T-cell (primary cell): Measurements from ENCODE around the gene DNAJC27. TPM values are rescaled to one million over a fixed set of nuclear protein-coding genes. Genes with fewer than 3 reads are reported as not detected.
A peak's percentile ranks its signal among the peaks of the same experiment; 100 is the strongest.

Experiments used
- ATAC-seq, 4 experiments: fragments of 200-7000 bp in 3 of 4; fragments of 150-1000 bp in 1 of 4; cut with Tn5 transposase; replicated peaks in 1 of 4; 1 replicate in 3 of 4; 2 replicates in 1 of 4; pipeline ENCODE4 v1.10.0; 2021; ENCODE audit warnings: moderate library complexity in 3 of 4, mild to moderate bottlenecking in 2 of 4, moderate number of reproducible peaks in 1 of 4
- CTCF ChIA-PET, 2 donors: fragments of 300-600 bp; sonication (Branson Sonifier 250); formaldehyde crosslinking; loops; one replicate each; lab custom pipeline; 2022; ENCODE audit warnings: antibody characterized with exemption in 2 of 2; lab: Charles Lee
- POLR2A ChIA-PET, 2 donors: fragments of 300-600 bp; sonication (Branson Sonifier 250); formaldehyde crosslinking; loops; one replicate each; lab custom pipeline; 2022; ENCODE audit warnings: antibody characterized with exemption in 2 of 2; lab: Charles Lee
- DNase-seq, 35 experiments: peaks; one replicate each; pipeline versions ENCODE4 v3.0.0 to v3.0.0-alpha.2; 2013 to 2023
- H3K27ac ChIP-seq: one replicate; pipeline ENCODE4 v1.5.1; 2013; ENCODE audit warnings: low read length
- H3K27me3 ChIP-seq, 2 experiments: replicated peaks in 1 of 2; 1 replicate in 1 of 2; 2 replicates in 1 of 2; pipeline versions ENCODE4 v1.6.1 to v1.7.0; 2013; ENCODE audit warnings: low read length in 1 of 2, mixed read lengths in 1 of 2; ENCODE audit not compliant: control insufficient read depth in 2 of 2, insufficient read depth in 2 of 2; ENCODE audit errors: extremely low read depth in 1 of 2
- H3K36me3 ChIP-seq, 2 donors: 1 replicate in 1 of 2; 2 replicates in 1 of 2; pipeline versions ENCODE4 v1.6.1 to v1.7.0; 2013; ENCODE audit warnings: low read length in 1 of 2; ENCODE audit not compliant: control insufficient read depth in 2 of 2, insufficient read depth in 1 of 2; ENCODE audit errors: extremely low read depth in 1 of 2
- H3K4me1 ChIP-seq, 2 experiments: 1 replicate in 1 of 2; 2 replicates in 1 of 2; pipeline versions ENCODE4 v1.6.1 to v1.7.0; 2013; ENCODE audit warnings: low read length in 2 of 2, mixed read lengths in 1 of 2; ENCODE audit not compliant: insufficient read depth in 2 of 2, control insufficient read depth in 1 of 2; ENCODE audit errors: extremely low read depth in 1 of 2
- H3K4me3 ChIP-seq, 2 donors: 1 replicate in 1 of 2; 2 replicates in 1 of 2; pipeline versions ENCODE4 v1.5.1 to v1.7.0; 2013; ENCODE audit warnings: mild to moderate bottlenecking in 2 of 2, low read length in 1 of 2, moderate library complexity in 1 of 2; ENCODE audit not compliant: control insufficient read depth in 1 of 2; ENCODE audit errors: extremely low read depth in 1 of 2
- H3K9me3 ChIP-seq: 2 replicates; pipeline ENCODE4 v1.7.0; 2013
- H3K27ac Mint-ChIP-seq, 2 donors: one replicate each; pipeline ENCODE4 v1.8.0; 2020 to 2021; ENCODE audit warnings: mild to moderate bottlenecking in 2 of 2, mixed read lengths in 2 of 2
- H3K27me3 Mint-ChIP-seq, 2 donors: one replicate each; pipeline ENCODE4 v1.8.0; 2021 to 2022; ENCODE audit warnings: mixed read lengths in 2 of 2
- H3K36me3 Mint-ChIP-seq: one replicate; pipeline ENCODE4 v1.8.0; 2021; ENCODE audit warnings: mixed read lengths
- H3K4me1 Mint-ChIP-seq, 3 donors: one replicate each; pipeline ENCODE4 v1.8.0; 2020 to 2022; ENCODE audit warnings: mixed read lengths in 3 of 3, mild to moderate bottlenecking in 1 of 3
- H3K4me3 Mint-ChIP-seq, 3 donors: one replicate each; pipeline ENCODE4 v1.8.0; 2020 to 2022; ENCODE audit warnings: mild to moderate bottlenecking in 3 of 3, mixed read lengths in 3 of 3, moderate library complexity in 3 of 3
- H3K9me3 Mint-ChIP-seq, 3 donors: one replicate each; pipeline ENCODE4 v1.8.0; 2020 to 2022; ENCODE audit warnings: mixed read lengths in 3 of 3
- WGBS: methylation state at CpG from one replicate; pipeline ENCODE4 v1.1.5; 2013; ENCODE audit warnings: missing lambda C conversion rate; ENCODE audit not compliant: insufficient coverage; 5-methylcytosine and 5-hydroxymethylcytosine counted together
- total RNA-seq, 35 experiments: library from RNA in 6 of 35; stranded (reverse) in 6 of 35; fragments of 120-200 nt in 1 of 35; gene quantifications; one replicate each; pipeline versions ENCODE4 v1.2.1 to v1.2.4 and lab custom pipeline; 2013 to 2026

Gene DNAJC27
- total RNA-seq, 5 donors from 2014 or later (not counting 1 experiment from before 2014, with no cell fraction given): 10.0 to 15.2 (median 12.7) TPM

- no peaks in the 10 kb centered on the region for H3K9me3 ChIP-seq
- DNase-seq (peak in 15 of 35 experiments; percentile 10 to 55 (median 20)), ATAC-seq (peak; percentile 62 to 78 (median 68))
- peak overlapping the region; percentile 42 for H3K27ac ChIP-seq
- Mint-ChIP-seq H3K27ac (peak overlapping the region; percentile 58 to 80), H3K9me3 (no peaks in the 10 kb centered on the region), H3K36me3 (no peaks in the 10 kb centered on the region), H3K4me3 (peak overlapping the region in 1 of 3 donors; percentile 58), H3K4me1 (peaks cover 3 to 13% (median 10%) of the 10 kb centered on the region in 3 donors), H3K27me3 (no peaks in the 10 kb centered on the region)
- H3K36me3 ChIP-seq: no peaks in the 10 kb centered on the region
- peaks cover 0 to 17% of the 10 kb centered on the region in 2 experiments for H3K4me1 ChIP-seq
- no peaks in the 10 kb centered on the region for H3K27me3 ChIP-seq
- 10% methylated on average over 31 of the region's 33 CpGs for WGBS
- ChIA-PET POLR2A (no interaction called here), CTCF (no interaction called here)
- H3K4me3 ChIP-seq: peak overlapping the region; percentile 49 to 64
These were observed 45.0 kb downstream of the DNAJC27 start for GRCh38 chr2:24926602-24927252.

GRCh38 chr2:24926220-24926601 is 45.5 kb downstream of the DNAJC27 start:
- Mint-ChIP-seq H3K4me1 (peaks cover 3 to 13% (median 10%) of the 10 kb centered on the region in 3 donors), H3K36me3 (no peaks in the 10 kb centered on the region), H3K4me3 (no peak overlapping the region), H3K9me3 (no peaks in the 10 kb centered on the region), H3K27me3 (no peaks in the 10 kb centered on the region), H3K27ac (no peak overlapping the region)
- Histone ChIP-seq H3K9me3 (no peaks in the 10 kb centered on the region), H3K27ac (no peak overlapping the region), H3K27me3 (no peaks in the 10 kb centered on the region), H3K4me3 (peak overlapping the region; percentile 49 to 64), H3K36me3 (no peaks in the 10 kb centered on the region), H3K4me1 (peaks cover 0 to 17% of the 10 kb centered on the region in 2 experiments)
- POLR2A ChIA-PET: no interaction called here
- CTCF ChIA-PET: no interaction called here
- no peak for DNase-seq
- 69% methylated on average over 11 of the region's 14 CpGs for WGBS
- ATAC-seq: peak in 1 of 4 experiments; percentile 11

DNA sequence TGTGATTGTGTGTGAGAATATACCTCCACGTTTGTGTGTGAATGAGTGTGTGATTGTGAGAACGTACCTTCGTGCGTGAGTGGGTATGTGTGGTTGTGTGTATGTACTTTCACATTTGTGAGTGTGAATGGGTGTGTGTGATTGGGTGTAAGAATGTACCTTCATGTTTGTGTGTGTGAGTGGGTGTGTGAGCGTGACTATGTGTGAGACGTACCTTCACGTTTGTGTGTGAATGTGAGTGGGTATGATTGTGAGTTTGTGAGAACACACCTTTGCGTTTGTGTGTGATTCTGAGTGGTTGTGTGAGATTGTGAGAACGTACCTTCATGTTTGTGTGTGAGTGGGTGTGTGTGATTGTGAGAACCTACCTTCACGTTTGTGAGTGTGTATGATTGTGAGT is 45.9 kb downstream of the DNAJC27 start:
- no peaks in the 10 kb centered on the region for H3K36me3 Mint-ChIP-seq
- no peaks in the 10 kb centered on the region for H3K36me3 ChIP-seq
- H3K27me3 ChIP-seq: no peaks in the 10 kb centered on the region
- POLR2A ChIA-PET: no interaction called here
- no peaks in the 10 kb centered on the region for H3K9me3 ChIP-seq
- no peak overlapping the region for H3K27ac Mint-ChIP-seq
- WGBS: 88% methylated on average over 9 of the region's 10 CpGs
- no peak overlapping the region for H3K27ac ChIP-seq
- H3K4me3 Mint-ChIP-seq: no peak overlapping the region
- no peak overlapping the region for H3K4me3 ChIP-seq
- ATAC-seq (no peak), DNase-seq (no peak)
- H3K4me1 Mint-ChIP-seq: peaks cover 2 to 13% (median 11%) of the 10 kb centered on the region in 3 donors
- no peaks in the 10 kb centered on the region for H3K27me3 Mint-ChIP-seq
- no peaks in the 10 kb centered on the region for H3K9me3 Mint-ChIP-seq
- H3K4me1 ChIP-seq: peaks cover 0 to 20% of the 10 kb centered on the region in 2 experiments
- CTCF ChIA-PET: no interaction called here

DNA sequence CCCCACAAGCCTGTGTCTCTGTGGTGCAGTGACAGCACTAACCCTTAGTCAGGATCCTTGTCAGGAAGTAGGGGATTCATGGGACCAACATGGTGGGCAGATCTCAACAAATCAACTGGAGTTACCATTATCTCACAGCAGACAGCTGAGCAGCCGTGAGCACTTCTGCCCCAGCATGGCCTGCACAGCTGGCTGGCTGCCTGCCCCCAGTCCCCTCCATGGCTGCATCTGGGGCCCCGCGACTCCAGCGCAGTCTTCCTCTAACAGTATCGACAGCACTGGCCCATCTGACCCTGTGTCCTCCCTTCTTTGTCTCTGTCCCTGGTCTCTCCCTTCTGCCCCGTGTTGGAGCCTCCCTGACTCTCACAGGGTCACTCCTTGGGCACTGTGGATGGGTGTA is 47.0 kb downstream of the DNAJC27 start:
- DNase-seq (no peak), ATAC-seq (no peak)
- WGBS: 94% methylated on average over 6 of the region's 6 CpGs
- Mint-ChIP-seq H3K4me1 (peaks cover 3 to 14% (median 10%) of the 10 kb centered on the region in 3 donors), H3K36me3 (no peaks in the 10 kb centered on the region), H3K9me3 (no peaks in the 10 kb centered on the region), H3K27ac (no peak overlapping the region), H3K4me3 (no peak overlapping the region), H3K27me3 (no peaks in the 10 kb centered on the region)
- Histone ChIP-seq H3K36me3 (no peaks in the 10 kb centered on the region), H3K9me3 (no peaks in the 10 kb centered on the region), H3K27me3 (no peaks in the 10 kb centered on the region), H3K27ac (no peak overlapping the region), H3K4me1 (peaks cover 0 to 25% of the 10 kb centered on the region in 2 experiments), H3K4me3 (no peak overlapping the region)
- CTCF ChIA-PET: no interaction called here
- POLR2A ChIA-PET: no interaction called here

- no peak overlapping the region for H3K27ac ChIP-seq
- H3K36me3 ChIP-seq: no peaks in the 10 kb centered on the region
- Mint-ChIP-seq H3K27ac (no peak overlapping the region), H3K36me3 (no peaks in the 10 kb centered on the region), H3K27me3 (no peaks in the 10 kb centered on the region), H3K4me1 (peaks cover 4 to 17% (median 12%) of the 10 kb centered on the region in 3 donors), H3K4me3 (no peak overlapping the region), H3K9me3 (no peaks in the 10 kb centered on the region)
- no peaks in the 10 kb centered on the region for H3K9me3 ChIP-seq
- ATAC-seq: no peak
- no peaks in the 10 kb centered on the region for H3K27me3 ChIP-seq
- peaks cover 0 to 27% of the 10 kb centered on the region in 2 experiments for H3K4me1 ChIP-seq
- POLR2A ChIA-PET: no interaction called here
- H3K4me3 ChIP-seq: no peak overlapping the region
- WGBS: 100% methylated on average over 1 of the region's 5 CpGs
- no peak for DNase-seq
- CTCF ChIA-PET: no interaction called here
These were observed 47.5 kb downstream of the DNAJC27 start for GRCh38 chr2:24924266-24924665.

- H3K4me1 ChIP-seq: peaks cover 5 to 39% of the 10 kb centered on the region in 2 experiments
- ChIA-PET CTCF (no interaction called here), POLR2A (no interaction called here)
- no peak overlapping the region for H3K27ac ChIP-seq
- DNase-seq: no peak
- H3K4me3 ChIP-seq: no peak overlapping the region
- no peak for ATAC-seq
- WGBS: 94% methylated on average over 8 of the region's 10 CpGs
- H3K27me3 Mint-ChIP-seq: no peaks in the 10 kb centered on the region
- H3K36me3 Mint-ChIP-seq: no peaks in the 10 kb centered on the region
- no peaks in the 10 kb centered on the region for H3K36me3 ChIP-seq
- no peak overlapping the region for H3K27ac Mint-ChIP-seq
- H3K4me3 Mint-ChIP-seq: no peak overlapping the region
- peaks cover 0 to 4% of the 10 kb centered on the region in 2 experiments for H3K27me3 ChIP-seq
- peaks cover 16 to 28% (median 23%) of the 10 kb centered on the region in 3 donors for H3K4me1 Mint-ChIP-seq
- no peaks in the 10 kb centered on the region for H3K9me3 ChIP-seq
- H3K9me3 Mint-ChIP-seq: no peaks in the 10 kb centered on the region
These were observed 48.6 kb downstream of the DNAJC27 start for GRCh38 chr2:24923106-24923505.
